ENCODE results near the gene AMZ1. TPM values are rescaled to one million over a fixed set of nuclear protein-coding genes. Genes with fewer than 3 reads are reported as not detected.

The AMZ1 gene
- total RNA-seq, 2 donors from 2014 or later: 0.66 to 1.6 TPM

DNA sequence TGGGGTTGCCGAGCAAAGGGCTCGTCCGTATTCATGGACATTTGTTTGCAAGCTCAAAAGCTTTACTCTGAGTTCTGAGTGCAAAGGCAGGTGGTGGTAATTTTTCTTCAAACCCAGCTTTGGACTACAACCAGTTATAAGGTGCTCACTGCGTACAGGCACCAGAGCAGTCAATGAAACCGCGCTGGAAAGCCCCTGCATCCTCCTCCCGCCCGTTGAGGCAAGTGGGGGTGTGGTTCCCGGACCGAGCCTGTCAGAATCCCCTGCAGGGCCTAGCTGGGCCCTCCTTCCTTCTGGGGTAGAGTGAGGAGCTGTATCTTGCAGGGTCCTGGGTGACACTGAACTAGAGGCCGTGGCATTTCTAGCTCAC, 22.3 kb downstream of the AMZ1 start:
- Histone ChIP-seq H3K9ac (ENCODE audit: extremely low read depth, low read length, poor library complexity, severe bottlenecking) (no peak overlapping the region), H3K27ac (ENCODE audit: low read depth, low read length) (no peak overlapping the region), H3K4me3 (ENCODE audit: low read length) (no peak overlapping the region), H3K27me3 (ENCODE audit: control insufficient read depth, insufficient read depth, low read length, poor library complexity, severe bottlenecking) (no peaks in the 10 kb centered on the region), H3K9me3 (ENCODE audit: control insufficient read depth, low read length) (no peaks in the 10 kb centered on the region), H3K4me1 (ENCODE audit: control insufficient read depth, insufficient read depth, low read length) (no peaks in the 10 kb centered on the region), H3K36me3 (ENCODE audit: control insufficient read depth, insufficient read depth, low read length) (no peaks in the 10 kb centered on the region)
- no peak overlapping the region for H3K4me3 Mint-ChIP-seq
- peaks cover 12% of the 10 kb centered on the region for H3K36me3 Mint-ChIP-seq (ENCODE audit: low read depth)
- no peaks in the 10 kb centered on the region for H3K9me3 Mint-ChIP-seq
- no peak for DNase-seq
- WGBS, 2 experiments (ENCODE audit: insufficient coverage in 1 of 2, insufficient read length in 1 of 2): 85 to 90% methylated on average over 6 to 11 of the region's 11 CpGs
- TF ChIP-seq, protein P1, sequence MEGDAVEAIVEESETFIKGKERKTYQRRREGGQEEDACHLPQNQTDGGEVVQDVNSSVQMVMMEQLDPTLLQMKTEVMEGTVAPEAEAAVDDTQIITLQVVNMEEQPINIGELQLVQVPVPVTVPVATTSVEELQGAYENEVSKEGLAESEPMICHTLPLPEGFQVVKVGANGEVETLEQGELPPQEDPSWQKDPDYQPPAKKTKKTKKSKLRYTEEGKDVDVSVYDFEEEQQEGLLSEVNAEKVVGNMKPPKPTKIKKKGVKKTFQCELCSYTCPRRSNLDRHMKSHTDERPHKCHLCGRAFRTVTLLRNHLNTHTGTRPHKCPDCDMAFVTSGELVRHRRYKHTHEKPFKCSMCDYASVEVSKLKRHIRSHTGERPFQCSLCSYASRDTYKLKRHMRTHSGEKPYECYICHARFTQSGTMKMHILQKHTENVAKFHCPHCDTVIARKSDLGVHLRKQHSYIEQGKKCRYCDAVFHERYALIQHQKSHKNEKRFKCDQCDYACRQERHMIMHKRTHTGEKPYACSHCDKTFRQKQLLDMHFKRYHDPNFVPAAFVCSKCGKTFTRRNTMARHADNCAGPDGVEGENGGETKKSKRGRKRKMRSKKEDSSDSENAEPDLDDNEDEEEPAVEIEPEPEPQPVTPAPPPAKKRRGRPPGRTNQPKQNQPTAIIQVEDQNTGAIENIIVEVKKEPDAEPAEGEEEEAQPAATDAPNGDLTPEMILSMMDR (conservative IDR thresholded peaks at IDR 0.05): no peak
- H3K27me3 Mint-ChIP-seq (ENCODE audit: insufficient read depth): no peaks in the 10 kb centered on the region
- no peak overlapping the region for H3K27ac Mint-ChIP-seq
- peaks cover 17% of the 10 kb centered on the region for H3K4me1 Mint-ChIP-seq

DNA sequence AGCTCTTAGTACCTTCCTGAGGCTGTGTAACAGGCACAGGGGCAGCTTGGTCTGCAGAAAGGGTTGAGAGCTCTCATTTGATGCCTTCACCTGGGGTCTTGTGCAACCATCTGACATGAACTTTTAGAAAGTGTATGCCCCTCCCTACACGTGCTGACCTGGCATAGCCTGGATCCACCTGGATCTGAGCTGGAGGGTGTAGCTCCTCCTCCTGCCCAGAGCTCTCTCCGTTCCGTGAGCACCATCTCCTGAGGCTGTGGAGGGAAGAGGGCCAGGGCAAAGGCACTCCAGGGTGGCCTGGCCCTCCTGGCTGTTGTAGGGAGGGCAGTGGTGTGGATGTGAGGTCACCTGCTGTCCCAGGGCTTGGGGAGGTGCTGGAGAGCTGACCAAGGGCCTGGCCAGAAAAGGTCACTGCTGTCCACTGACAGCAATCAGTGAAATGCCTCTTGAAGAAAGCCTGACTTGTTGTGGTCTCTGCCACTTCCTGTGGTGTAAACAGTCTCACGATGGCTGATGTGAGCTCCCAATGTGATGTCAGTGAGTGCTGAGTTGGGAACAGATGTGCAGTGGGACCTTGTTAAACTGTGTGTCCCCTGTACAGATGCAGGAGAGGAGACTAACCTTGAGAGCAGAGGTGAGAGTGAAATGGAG, 23.0 kb downstream of the AMZ1 start:
- TF ChIP-seq, protein P1 (conservative IDR thresholded peaks at IDR 0.05): no peak
- Histone ChIP-seq H3K27me3 (ENCODE audit: control insufficient read depth, insufficient read depth, low read length, poor library complexity, severe bottlenecking) (no peaks in the 10 kb centered on the region), H3K4me3 (ENCODE audit: low read length) (no peak overlapping the region), H3K9ac (ENCODE audit: extremely low read depth, low read length, poor library complexity, severe bottlenecking) (no peak overlapping the region), H3K36me3 (ENCODE audit: control insufficient read depth, insufficient read depth, low read length) (no peaks in the 10 kb centered on the region), H3K9me3 (ENCODE audit: control insufficient read depth, low read length) (no peaks in the 10 kb centered on the region), H3K4me1 (ENCODE audit: control insufficient read depth, insufficient read depth, low read length) (no peaks in the 10 kb centered on the region), H3K27ac (ENCODE audit: low read depth, low read length) (no peak overlapping the region)
- Mint-ChIP-seq H3K9me3 (no peaks in the 10 kb centered on the region), H3K4me1 (peaks cover 17% of the 10 kb centered on the region), H3K27me3 (ENCODE audit: insufficient read depth) (no peaks in the 10 kb centered on the region), H3K4me3 (no peak overlapping the region), H3K36me3 (ENCODE audit: low read depth) (peaks cover 19% of the 10 kb centered on the region), H3K27ac (no peak overlapping the region)
- WGBS, 2 experiments (ENCODE audit: insufficient coverage in 1 of 2, insufficient read length in 1 of 2): 40 to 73% methylated on average over 2 to 4 of the region's 4 CpGs
- peak; percentile 35 for DNase-seq

DNA sequence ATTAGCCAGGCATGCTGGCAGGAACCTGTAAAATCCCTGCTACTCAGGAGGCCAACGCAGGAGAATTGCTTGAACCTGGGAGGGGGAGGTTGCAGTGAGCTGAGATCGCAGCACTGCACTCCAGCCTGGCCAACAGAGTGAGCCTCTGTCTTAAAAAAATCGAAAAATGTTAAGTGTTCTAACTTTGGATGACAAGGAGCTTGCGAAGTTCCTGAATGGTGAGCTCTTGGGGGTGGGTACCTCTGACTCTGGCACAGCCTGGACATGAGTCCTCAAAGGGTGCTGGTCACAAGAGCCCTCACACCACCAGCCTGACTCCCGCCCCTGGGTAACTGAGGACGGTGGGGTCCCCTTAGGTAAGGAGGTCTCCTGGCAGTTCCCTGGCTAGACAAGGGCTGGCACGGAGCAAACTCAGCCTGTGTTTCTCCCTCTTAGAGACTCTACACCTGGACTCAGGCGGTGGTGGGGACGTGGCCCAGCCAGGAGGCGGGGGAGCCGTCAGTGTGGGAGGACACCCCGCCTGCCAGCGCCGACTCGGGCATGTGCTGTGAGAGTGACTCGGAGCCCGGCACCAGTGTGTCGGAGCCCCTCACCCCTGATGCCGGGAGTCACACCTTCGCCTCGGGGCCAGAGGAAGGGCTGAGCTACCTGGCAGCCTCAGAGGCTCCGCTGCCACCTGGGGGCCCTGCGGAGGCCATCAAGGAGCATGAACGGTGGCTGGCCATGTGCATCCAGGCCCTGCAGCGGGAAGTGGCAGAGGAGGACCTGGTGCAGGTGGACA, 24.1 kb downstream of the AMZ1 start:
- WGBS, 2 experiments (ENCODE audit: insufficient coverage in 1 of 2, insufficient read length in 1 of 2): 95 to 96% methylated on average over 24 to 25 of the region's 25 CpGs
- peaks cover 7% of the 10 kb centered on the region for H3K4me1 Mint-ChIP-seq
- H3K4me3 Mint-ChIP-seq: no peak overlapping the region
- H3K27me3 Mint-ChIP-seq (ENCODE audit: insufficient read depth): no peaks in the 10 kb centered on the region
- DNase-seq: peak; percentile 55
- H3K4me1 ChIP-seq (ENCODE audit: control insufficient read depth, insufficient read depth, low read length): no peaks in the 10 kb centered on the region
- H3K27ac ChIP-seq (ENCODE audit: low read depth, low read length): no peak overlapping the region
- H3K27ac Mint-ChIP-seq: no peak overlapping the region
- H3K9me3 ChIP-seq (ENCODE audit: control insufficient read depth, low read length): no peaks in the 10 kb centered on the region
- H3K27me3 ChIP-seq (ENCODE audit: control insufficient read depth, insufficient read depth, low read length, poor library complexity, severe bottlenecking): no peaks in the 10 kb centered on the region
- TF ChIP-seq, protein P1 (conservative IDR thresholded peaks at IDR 0.05): no peak
- H3K9me3 Mint-ChIP-seq: no peaks in the 10 kb centered on the region
- no peak overlapping the region for H3K4me3 ChIP-seq (ENCODE audit: low read length)
- H3K36me3 ChIP-seq (ENCODE audit: control insufficient read depth, insufficient read depth, low read length): no peaks in the 10 kb centered on the region
- peaks cover 25% of the 10 kb centered on the region for H3K36me3 Mint-ChIP-seq (ENCODE audit: low read depth)
- H3K9ac ChIP-seq (ENCODE audit: extremely low read depth, low read length, poor library complexity, severe bottlenecking): no peak overlapping the region

All from endodermal cell (in vitro differentiated cells).